IMR-90 (cell line): ENCODE data around the gene EXOC3L2. TPM values are rescaled to one million over a fixed set of nuclear protein-coding genes. Genes with fewer than 3 reads are reported as not detected.

Experiments used
- ATAC-seq: fragments of 200-7000 bp; cut with Tn5 transposase; 2 replicates; pipeline ENCODE4 v1.9.1; 2020; ENCODE audit warnings: low read depth, mild to moderate bottlenecking, moderate library complexity
- BruUV-seq: library from RNA; stranded (reverse); fragments of 400-500 nt; replicated peaks from 2 replicates; lab custom pipeline; 2021; lab: Mats Ljungman, UMichigan
- CTCF ChIA-PET: fragments of 300-600 bp; formaldehyde crosslinking; extraction: SDS; loops from one replicate; lab custom pipeline; 2021; ENCODE audit warnings: antibody characterized with exemption; lab: Yijun Ruan, JAX
- POLR2A ChIA-PET: fragments of 300-600 bp; sonication (Branson Sonifier 250); formaldehyde crosslinking; loops from one replicate; lab custom pipeline; 2022; ENCODE audit warnings: antibody characterized with exemption; ENCODE audit not compliant: unreplicated experiment; lab: Charles Lee
- DNase-seq: peaks from one replicate; pipeline ENCODE4 v3.0.0; 2013
- H2AFZ ChIP-seq: replicated peaks from 2 replicates; pipeline ENCODE3; 2013; ENCODE audit warnings: low read length, mild to moderate bottlenecking; ENCODE audit not compliant: poor library complexity
- H2AK5ac ChIP-seq: 2 replicates; pipeline ENCODE4 v1.6.1; 2013; ENCODE audit warnings: low read depth, low read length, inconsistent platforms
- H2AK9ac ChIP-seq: replicated peaks from 2 replicates; pipeline ENCODE3; 2013; ENCODE audit warnings: mild to moderate bottlenecking, low read depth, low read length, moderate library complexity; ENCODE audit not compliant: poor library complexity
- H2BK120ac ChIP-seq: 2 replicates; pipeline ENCODE4 v1.6.1; 2013; ENCODE audit warnings: low read depth, low read length, inconsistent platforms
- H2BK15ac ChIP-seq: 3 replicates; pipeline ENCODE4 v1.6.1; 2013; ENCODE audit warnings: low read depth, low read length, inconsistent platforms
- H2BK20ac ChIP-seq: 2 replicates; pipeline ENCODE4 v1.6.1; 2013; ENCODE audit warnings: low read depth, mild to moderate bottlenecking, inconsistent platforms, low read length, moderate library complexity
- H2BK5ac ChIP-seq: 2 replicates; pipeline ENCODE4 v1.6.1; 2013; ENCODE audit warnings: mild to moderate bottlenecking, low read depth, low read length, inconsistent platforms; ENCODE audit not compliant: poor library complexity, severe bottlenecking
- H3K14ac ChIP-seq: replicated peaks from 2 replicates; pipeline ENCODE4 v1.6.1; 2013; ENCODE audit warnings: low read depth, low read length, inconsistent platforms
- H3K18ac ChIP-seq: 2 replicates; pipeline ENCODE4 v1.6.1; 2013; ENCODE audit warnings: low read depth, low read length, control low read depth
- H3K23ac ChIP-seq: 2 replicates; pipeline ENCODE4 v1.6.1; 2013; ENCODE audit warnings: low read depth, low read length, inconsistent platforms
- H3K27ac ChIP-seq: 2 replicates; pipeline ENCODE4 v1.5.1; 2013; ENCODE audit warnings: mild to moderate bottlenecking, control low read depth, low read length; ENCODE audit not compliant: insufficient read depth
- H3K27me3 ChIP-seq: 2 replicates; pipeline ENCODE4 v1.6.1; 2013; ENCODE audit warnings: low read length; ENCODE audit not compliant: control insufficient read depth, insufficient read depth
- H3K36me3 ChIP-seq: 2 replicates; pipeline ENCODE4 v1.6.1; 2013; ENCODE audit warnings: low read length, mixed read lengths; ENCODE audit not compliant: control insufficient read depth, insufficient read depth
- H3K4ac ChIP-seq: 2 replicates; pipeline ENCODE4 v1.6.1; 2013; ENCODE audit warnings: low read depth, low read length, inconsistent platforms
- H3K4me1 ChIP-seq: 2 replicates; pipeline ENCODE4 v1.6.1; 2013; ENCODE audit warnings: low read length, mixed read lengths; ENCODE audit not compliant: control insufficient read depth, insufficient read depth
- H3K4me2 ChIP-seq: 2 replicates; pipeline ENCODE4 v1.6.1; 2013; ENCODE audit warnings: low read depth, mild to moderate bottlenecking, control low read depth, low read length, moderate library complexity
- H3K4me3 ChIP-seq: 2 replicates; pipeline ENCODE4 v1.5.1; 2013; ENCODE audit warnings: low read depth, mild to moderate bottlenecking, control low read depth, low read length, moderate library complexity; ENCODE audit not compliant: insufficient read depth
- H3K56ac ChIP-seq: 2 replicates; pipeline ENCODE4 v1.6.1; 2013; ENCODE audit warnings: low read length, inconsistent platforms; ENCODE audit not compliant: insufficient read depth; ENCODE audit errors: extremely low read depth
- H3K79me1 ChIP-seq, 2 experiments: 2 replicates each; pipeline ENCODE4 v1.6.1; 2013; ENCODE audit warnings: low read length in 2 of 2, inconsistent platforms in 1 of 2, low read depth in 1 of 2
- H3K9ac ChIP-seq: 2 replicates; pipeline ENCODE4 v1.6.1; 2013; ENCODE audit warnings: low read depth, low read length, control low read depth
- H3K9me1 ChIP-seq: 2 replicates; pipeline ENCODE4 v1.6.1; 2013; ENCODE audit warnings: low read length, inconsistent platforms; ENCODE audit not compliant: insufficient read depth
- H3K9me3 ChIP-seq: 2 replicates; pipeline ENCODE4 v1.6.1; 2013; ENCODE audit warnings: low read length; ENCODE audit not compliant: control insufficient read depth, insufficient read depth
- H4K20me1 ChIP-seq: 2 replicates; pipeline ENCODE4 v1.6.1; 2013; ENCODE audit warnings: low read length, inconsistent platforms; ENCODE audit not compliant: insufficient read depth
- H4K5ac ChIP-seq: 2 replicates; pipeline ENCODE4 v1.6.1; 2013; ENCODE audit warnings: mild to moderate bottlenecking, low read depth, low read length, control low read depth
- H4K8ac ChIP-seq, 2 experiments: 2 replicates each; pipeline ENCODE4 v1.6.1; 2013; ENCODE audit warnings: low read depth in 2 of 2, low read length in 2 of 2, control low read depth in 1 of 2, inconsistent platforms in 1 of 2
- H4K91ac ChIP-seq: 2 replicates; pipeline ENCODE4 v1.6.1; 2013; ENCODE audit warnings: low read depth, low read length, inconsistent platforms; ENCODE audit not compliant: insufficient read depth
- CEBPB ChIP-seq: IDR thresholded peaks from 2 replicates; pipeline ENCODE4 v1.6.1; 2012; ENCODE audit warnings: low read depth, low read length, improper control_type of control experiment
- CHD1 ChIP-seq: IDR thresholded peaks from 2 replicates; pipeline ENCODE4 v1.6.1; 2012; ENCODE audit warnings: low read depth, low read length, improper control_type of control experiment
- FOS ChIP-seq: fragments of 150-350 bp; IDR thresholded peaks from 2 replicates; pipeline ENCODE4 v1.6.1; 2016; ENCODE audit warnings: low read depth, low read length
- MAFK ChIP-seq: IDR thresholded peaks from 2 replicates; pipeline ENCODE4 v1.6.1; 2012; ENCODE audit warnings: low read depth, low read length, improper control_type of control experiment
- MAZ ChIP-seq: IDR thresholded peaks from 2 replicates; pipeline ENCODE4 v1.6.1; 2012; ENCODE audit warnings: low read depth, mild to moderate bottlenecking, low read length, improper control_type of control experiment, moderate library complexity, borderline replicate concordance
- POLR2A ChIP-seq: IDR thresholded peaks from 2 replicates; pipeline ENCODE4 v1.6.1; 2012; ENCODE audit warnings: mild to moderate bottlenecking, low read depth, low read length
- RAD21 ChIP-seq: IDR thresholded peaks from 2 replicates; pipeline ENCODE4 v1.6.1; 2012; ENCODE audit warnings: low read length, improper control_type of control experiment
- RCOR1 ChIP-seq: IDR thresholded peaks from 2 replicates; pipeline ENCODE4 v1.6.1; 2012; ENCODE audit warnings: mild to moderate bottlenecking, low read length, improper control_type of control experiment; ENCODE audit not compliant: insufficient replicate concordance
- SMC3 ChIP-seq: fragments of 150-350 bp; IDR thresholded peaks from 2 replicates; pipeline ENCODE4 v1.6.1; 2016; ENCODE audit warnings: low read depth, mild to moderate bottlenecking, antibody characterized with exemption, low read length, moderate library complexity
- WGBS, 2 experiments: methylation state at CpG; one replicate each; pipeline versions ENCODE4 v1.1.5 to v1.1.7; 2013; ENCODE audit warnings: missing lambda C conversion rate in 2 of 2; ENCODE audit not compliant: insufficient read length in 1 of 2; ENCODE audit errors: extremely low coverage in 2 of 2; 5-methylcytosine and 5-hydroxymethylcytosine counted together
- dilution Hi-C: fragments of 300-500 bp; cut with HindIII; formaldehyde crosslinking; loops from one replicate; pipeline ENCODE4 v1.14.3; 2018; ENCODE audit warnings: low sequenced_read_pairs; ENCODE audit not compliant: unreplicated experiment
- in situ Hi-C: fragments of 300-500 bp; cut with MboI; formaldehyde crosslinking; loops from 3 replicates; pipeline ENCODE4 v1.14.3; 2019; ENCODE audit warnings: low sequenced_read_pairs, inconsistent platforms, mixed read lengths
- intact Hi-C: fragments of 100-400 bp; cut with micrococcal nuclease; formaldehyde crosslinking; loops from 2 replicates; pipeline ENCODE4 v1.10.0; 2022
- polyA plus RNA-seq, 3 experiments: library from polyadenylated mRNA; depleted of rRNA; stranded (reverse); fragments of >200 nt; gene quantifications; 2 replicates each; pipeline ENCODE4 v1.2.3, GENCODE V29; 2012; ENCODE audit warnings: low replicate concordance in 1 of 3
- total RNA-seq: library from RNA; depleted of rRNA; stranded (reverse); fragments of >200 nt; gene quantifications from 2 replicates; pipeline ENCODE4 v1.2.3, GENCODE V29; 2012
- TF ChIP-seq, protein P1 (sequence below): conservative IDR thresholded peaks from 2 replicates; pipeline ENCODE4 v1.5.1; 2012; ENCODE audit warnings: mild to moderate bottlenecking, low read depth, low read length, improper control_type of control experiment
- TF ChIP-seq, protein P2 (sequence below): fragments of 150-350 bp; IDR thresholded peaks from 2 replicates; pipeline ENCODE4 v1.6.1; 2016; ENCODE audit warnings: low read depth, mild to moderate bottlenecking, low read length, moderate library complexity, borderline replicate concordance

The EXOC3L2 gene
- total and polyA plus RNA-seq, 2 of the 4 experiments (the other 2 are of a cell fraction) = 0.03 TPM; not detected in 1

DNA sequence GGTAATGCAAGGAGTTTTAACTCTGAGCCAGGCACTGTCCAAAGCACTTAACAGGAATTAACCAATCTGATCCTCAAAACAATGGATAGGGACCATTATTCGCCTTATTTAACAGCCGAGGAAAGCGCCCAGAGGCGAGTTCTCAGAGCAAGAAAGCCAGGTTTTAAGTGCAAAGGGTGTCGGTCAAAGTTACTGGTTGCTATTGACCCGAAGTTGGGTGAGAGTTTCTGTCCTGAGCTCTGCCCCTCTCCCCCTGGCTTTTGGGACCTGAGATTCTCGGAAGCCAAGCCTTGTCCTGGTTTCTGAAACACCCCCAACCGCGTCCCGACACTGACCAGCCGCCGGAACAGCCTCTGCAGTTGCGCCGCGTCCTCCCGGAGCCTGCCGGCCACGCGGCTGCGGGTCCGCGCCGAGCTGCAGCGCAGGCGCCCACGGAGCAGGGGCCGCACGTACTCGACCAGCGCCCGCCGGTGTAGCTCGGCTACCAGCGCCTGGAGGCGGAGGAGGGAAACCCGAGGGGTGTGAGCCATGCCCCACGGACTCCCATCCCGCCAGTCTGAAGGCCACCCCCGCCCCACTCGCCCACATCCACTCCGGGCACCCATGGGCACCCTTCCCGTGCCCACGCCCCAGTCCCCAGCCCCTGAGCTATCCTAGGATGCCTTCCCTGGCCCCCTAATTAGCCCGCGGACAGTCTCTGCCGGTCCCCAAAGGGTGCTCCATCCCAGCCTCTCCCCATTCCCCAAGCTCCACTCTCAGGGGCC lies 27.8 kb downstream of the EXOC3L2 start (continued):
- TF ChIP-seq, protein P1, sequence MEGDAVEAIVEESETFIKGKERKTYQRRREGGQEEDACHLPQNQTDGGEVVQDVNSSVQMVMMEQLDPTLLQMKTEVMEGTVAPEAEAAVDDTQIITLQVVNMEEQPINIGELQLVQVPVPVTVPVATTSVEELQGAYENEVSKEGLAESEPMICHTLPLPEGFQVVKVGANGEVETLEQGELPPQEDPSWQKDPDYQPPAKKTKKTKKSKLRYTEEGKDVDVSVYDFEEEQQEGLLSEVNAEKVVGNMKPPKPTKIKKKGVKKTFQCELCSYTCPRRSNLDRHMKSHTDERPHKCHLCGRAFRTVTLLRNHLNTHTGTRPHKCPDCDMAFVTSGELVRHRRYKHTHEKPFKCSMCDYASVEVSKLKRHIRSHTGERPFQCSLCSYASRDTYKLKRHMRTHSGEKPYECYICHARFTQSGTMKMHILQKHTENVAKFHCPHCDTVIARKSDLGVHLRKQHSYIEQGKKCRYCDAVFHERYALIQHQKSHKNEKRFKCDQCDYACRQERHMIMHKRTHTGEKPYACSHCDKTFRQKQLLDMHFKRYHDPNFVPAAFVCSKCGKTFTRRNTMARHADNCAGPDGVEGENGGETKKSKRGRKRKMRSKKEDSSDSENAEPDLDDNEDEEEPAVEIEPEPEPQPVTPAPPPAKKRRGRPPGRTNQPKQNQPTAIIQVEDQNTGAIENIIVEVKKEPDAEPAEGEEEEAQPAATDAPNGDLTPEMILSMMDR = no peak

GRCh38 chr19:45216667-45217066 lies 28.5 kb downstream of the EXOC3L2 start:
- Histone ChIP-seq H2AK9ac (no peak overlapping the region), H3K27ac (no peak overlapping the region), H3K23ac (no peak overlapping the region), H3K36me3 (no peaks in the 10 kb centered on the region), H3K79me1 (no peaks in the 10 kb centered on the region), H3K18ac (no peak overlapping the region), H3K9me1 (no peaks in the 10 kb centered on the region), H4K20me1 (no peaks in the 10 kb centered on the region; the same call in 1 of the 2 replicates), H2AK5ac (no peak overlapping the region), H4K91ac (no peak overlapping the region), H3K4ac (no peak overlapping the region), H2BK20ac (no peak overlapping the region), H2BK120ac (no peak overlapping the region), H3K27me3 (peaks cover 70% of the 10 kb centered on the region), H3K4me1 (peaks cover 3% of the 10 kb centered on the region; the same call in 1 of the 2 replicates), H3K4me2 (no peak overlapping the region), H4K5ac (no peak overlapping the region), H4K8ac (no peak overlapping the region), H2BK5ac (no peak overlapping the region), H3K14ac (no peak overlapping the region), H2AFZ (no peak overlapping the region), H2BK15ac (no peak overlapping the region), H3K4me3 (no peak overlapping the region), H3K9me3 (no peaks in the 10 kb centered on the region), H3K9ac (no peak overlapping the region), H3K56ac (no peak overlapping the region)
- ChIA-PET POLR2A (interaction anchor here (0.6 kb wide), 1 partner anchor 983 kb away, joined by 3 read pairs; no protein-coding TSS in a partner anchor), CTCF (no interaction called here)
- in situ Hi-C loops = no loop called here
- DNase-seq (no peak), ATAC-seq (no peak)
- intact Hi-C loops = no loop called here
- dilution Hi-C loops = no loop called here
- no CpG with 5 or more reads among the region's 6 CpGs for WGBS, 2 experiments
- no TSS peak for BruUV-seq
- TF ChIP-seq, protein P2, sequence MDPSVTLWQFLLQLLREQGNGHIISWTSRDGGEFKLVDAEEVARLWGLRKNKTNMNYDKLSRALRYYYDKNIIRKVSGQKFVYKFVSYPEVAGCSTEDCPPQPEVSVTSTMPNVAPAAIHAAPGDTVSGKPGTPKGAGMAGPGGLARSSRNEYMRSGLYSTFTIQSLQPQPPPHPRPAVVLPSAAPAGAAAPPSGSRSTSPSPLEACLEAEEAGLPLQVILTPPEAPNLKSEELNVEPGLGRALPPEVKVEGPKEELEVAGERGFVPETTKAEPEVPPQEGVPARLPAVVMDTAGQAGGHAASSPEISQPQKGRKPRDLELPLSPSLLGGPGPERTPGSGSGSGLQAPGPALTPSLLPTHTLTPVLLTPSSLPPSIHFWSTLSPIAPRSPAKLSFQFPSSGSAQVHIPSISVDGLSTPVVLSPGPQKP = no peak
- TF ChIP-seq MAFK (no peak), MAZ (no peak), CEBPB (no peak), SMC3 (no peak), CHD1 (no peak), POLR2A (no peak), RCOR1 (no peak), RAD21 (no peak), FOS (no peak)
- TF ChIP-seq, protein P1 = no peak
